D721Med (cell line): ENCODE results near the gene MEI4.

ENCODE experiments used
- DNase-seq: peaks from one replicate; pipeline ENCODE4 v3.0.0; 2011; ENCODE audit warnings: low spot score; ENCODE audit not compliant: insufficient read length
- FAIRE-seq: peaks from 2 replicates; lab custom pipeline; 2011; peaks lifted over from hg19 to GRCh38; lab: Jason Lieb, UNC
- TF ChIP-seq, protein P1 (sequence below): IDR thresholded peaks from 2 replicates; pipeline ENCODE4 v1.5.1; 2012; ENCODE audit warnings: mild to moderate bottlenecking, control low read depth; ENCODE audit not compliant: insufficient read depth; ENCODE audit errors: missing control alignments

The MEI4 gene

DNA sequence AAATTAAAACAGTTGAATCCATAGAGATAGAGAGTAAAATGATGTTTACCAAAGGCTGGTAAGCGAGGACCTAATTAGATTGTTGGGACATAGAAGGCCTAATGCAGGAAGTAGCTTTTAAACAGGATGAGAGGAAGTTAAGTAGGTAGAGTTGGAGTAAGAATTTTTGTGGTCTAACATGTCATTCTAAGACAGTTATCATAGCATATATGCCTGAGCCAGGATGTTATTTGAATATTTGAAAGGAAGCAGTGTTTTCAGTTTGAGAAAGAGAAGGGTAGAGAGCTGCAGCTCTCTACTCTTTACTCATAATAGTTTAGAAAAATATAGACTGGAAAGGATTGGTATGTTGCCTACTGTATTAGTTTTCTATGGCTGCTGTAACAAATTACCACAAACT, 121.6 kb downstream of the MEI4 start:
- no peak for FAIRE-seq
- no peak for DNase-seq
- TF ChIP-seq, protein P1, sequence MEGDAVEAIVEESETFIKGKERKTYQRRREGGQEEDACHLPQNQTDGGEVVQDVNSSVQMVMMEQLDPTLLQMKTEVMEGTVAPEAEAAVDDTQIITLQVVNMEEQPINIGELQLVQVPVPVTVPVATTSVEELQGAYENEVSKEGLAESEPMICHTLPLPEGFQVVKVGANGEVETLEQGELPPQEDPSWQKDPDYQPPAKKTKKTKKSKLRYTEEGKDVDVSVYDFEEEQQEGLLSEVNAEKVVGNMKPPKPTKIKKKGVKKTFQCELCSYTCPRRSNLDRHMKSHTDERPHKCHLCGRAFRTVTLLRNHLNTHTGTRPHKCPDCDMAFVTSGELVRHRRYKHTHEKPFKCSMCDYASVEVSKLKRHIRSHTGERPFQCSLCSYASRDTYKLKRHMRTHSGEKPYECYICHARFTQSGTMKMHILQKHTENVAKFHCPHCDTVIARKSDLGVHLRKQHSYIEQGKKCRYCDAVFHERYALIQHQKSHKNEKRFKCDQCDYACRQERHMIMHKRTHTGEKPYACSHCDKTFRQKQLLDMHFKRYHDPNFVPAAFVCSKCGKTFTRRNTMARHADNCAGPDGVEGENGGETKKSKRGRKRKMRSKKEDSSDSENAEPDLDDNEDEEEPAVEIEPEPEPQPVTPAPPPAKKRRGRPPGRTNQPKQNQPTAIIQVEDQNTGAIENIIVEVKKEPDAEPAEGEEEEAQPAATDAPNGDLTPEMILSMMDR: no peak

DNA sequence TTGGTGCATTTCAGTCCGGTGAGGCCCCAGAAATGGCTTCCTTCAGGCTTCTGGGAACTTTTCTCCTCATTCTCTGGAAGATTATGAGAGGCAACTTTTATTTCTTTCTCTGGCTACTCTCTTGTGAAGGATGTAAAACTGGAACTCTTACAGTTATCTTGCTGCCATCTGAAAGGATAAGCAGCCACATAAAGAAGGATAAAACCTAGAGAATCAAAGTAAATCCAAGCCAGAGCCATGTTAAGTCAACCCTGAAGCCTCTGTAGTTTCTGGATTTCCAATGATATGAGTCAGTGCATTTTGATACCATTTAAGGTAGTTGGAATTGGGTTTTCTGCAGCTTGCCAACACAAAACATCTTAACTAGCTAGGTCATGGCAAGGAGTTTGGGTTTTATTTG, 123.6 kb downstream of the MEI4 start:
- FAIRE-seq (no peak), DNase-seq (no peak)
- TF ChIP-seq, protein P1: no peak

DNA sequence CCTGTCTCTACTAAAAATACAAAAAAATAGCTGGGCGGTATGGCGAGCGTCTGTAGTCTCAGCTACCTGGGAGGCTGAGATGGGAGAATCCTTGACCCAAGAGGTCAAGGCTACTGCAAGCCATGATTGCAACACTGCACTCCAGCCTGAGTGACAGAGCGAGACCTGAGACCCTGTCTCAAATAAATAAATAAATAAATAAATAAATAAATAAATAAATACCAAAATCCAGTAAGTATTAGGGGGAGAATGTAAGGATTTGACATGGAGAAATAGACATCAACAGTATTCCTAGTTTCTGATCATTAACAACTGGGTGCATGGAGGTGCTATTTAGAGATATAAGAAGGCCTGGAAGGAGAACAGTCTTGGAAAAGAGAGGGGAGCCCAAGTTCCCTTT, 125.7 kb downstream of the MEI4 start:
- DNase-seq (no peak), FAIRE-seq (no peak)
- TF ChIP-seq, protein P1: no peak

DNA sequence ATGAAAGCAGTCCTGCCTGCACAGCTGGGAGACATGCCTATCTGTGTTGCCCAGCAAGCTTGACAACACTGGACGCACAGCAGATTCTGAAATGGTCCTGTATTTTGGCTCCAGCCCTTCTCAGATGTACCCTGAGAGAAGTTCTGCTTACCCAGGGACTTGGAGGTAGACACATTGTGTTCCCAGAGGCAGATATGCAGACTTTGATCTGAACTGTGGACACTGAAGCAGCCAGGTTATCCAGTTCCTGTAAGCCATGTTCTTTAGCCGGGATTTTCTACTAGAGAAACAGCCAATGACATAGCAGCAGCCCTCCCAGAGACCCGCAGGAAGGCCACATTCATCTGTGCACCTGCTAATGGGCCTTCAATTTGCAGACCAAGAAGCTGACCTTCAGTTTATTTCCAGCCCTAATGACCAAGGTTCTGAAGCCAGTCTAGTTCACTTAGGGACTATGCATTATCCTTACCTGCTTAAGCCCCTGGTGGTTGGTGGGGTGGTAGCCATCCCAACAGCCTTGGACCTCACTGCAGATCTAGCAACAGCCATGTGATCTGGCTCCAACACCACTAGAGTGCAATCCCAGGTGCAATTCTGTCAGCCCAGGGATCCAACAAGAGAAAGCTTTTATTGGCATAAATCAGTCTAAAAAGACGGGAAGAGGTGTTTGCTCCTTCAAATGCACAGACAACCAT, 134.2 kb downstream of the MEI4 start:
- DNase-seq (no peak), FAIRE-seq (no peak)
- TF ChIP-seq, protein P1: no peak

DNA sequence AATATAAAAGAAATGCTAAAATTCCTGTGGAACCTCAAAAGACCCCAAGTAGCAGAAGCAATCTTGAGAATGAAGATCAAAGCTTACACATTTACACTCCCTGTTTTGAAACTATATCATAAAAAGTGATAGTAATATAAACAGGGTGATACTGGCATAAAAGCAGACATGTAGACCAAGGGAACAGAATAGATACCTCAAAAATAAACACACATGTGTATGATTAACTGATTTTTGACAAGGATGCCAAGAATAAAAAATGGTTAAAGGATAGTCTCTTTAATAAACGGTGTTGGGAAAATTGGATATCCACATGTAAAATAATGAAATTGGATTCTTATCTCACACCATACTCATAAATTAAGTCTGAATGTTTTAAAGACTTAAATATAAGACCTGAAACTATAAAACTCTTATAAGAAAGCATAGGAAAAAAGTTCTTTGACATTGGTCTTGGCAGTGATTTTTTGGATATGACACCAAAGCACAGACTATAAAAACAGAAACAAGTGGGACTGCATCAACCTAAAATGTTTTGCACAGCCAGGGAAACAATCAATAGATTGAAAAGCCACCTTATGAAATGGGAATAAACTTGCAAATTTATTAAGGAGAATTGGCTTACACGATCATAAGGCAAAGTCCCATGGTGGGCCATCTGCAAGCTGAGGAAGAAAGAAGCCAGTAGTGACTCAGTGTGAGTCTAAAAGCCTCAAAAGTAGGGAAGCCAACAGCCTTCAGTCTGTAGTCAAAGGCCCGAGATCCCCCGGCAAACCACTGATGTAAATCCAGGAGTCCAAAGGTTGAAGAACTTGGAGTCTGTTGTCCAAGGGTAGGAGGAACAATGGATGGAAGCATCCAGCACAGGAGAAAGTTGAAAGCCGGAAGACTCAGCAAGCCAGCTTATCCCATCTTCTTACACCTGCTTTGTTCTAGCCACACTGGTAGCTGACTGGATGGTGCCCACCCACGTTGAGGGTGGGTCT, 144.3 kb downstream of the MEI4 start:
- FAIRE-seq (no peak), DNase-seq (no peak)
- TF ChIP-seq, protein P1: no peak

DNA sequence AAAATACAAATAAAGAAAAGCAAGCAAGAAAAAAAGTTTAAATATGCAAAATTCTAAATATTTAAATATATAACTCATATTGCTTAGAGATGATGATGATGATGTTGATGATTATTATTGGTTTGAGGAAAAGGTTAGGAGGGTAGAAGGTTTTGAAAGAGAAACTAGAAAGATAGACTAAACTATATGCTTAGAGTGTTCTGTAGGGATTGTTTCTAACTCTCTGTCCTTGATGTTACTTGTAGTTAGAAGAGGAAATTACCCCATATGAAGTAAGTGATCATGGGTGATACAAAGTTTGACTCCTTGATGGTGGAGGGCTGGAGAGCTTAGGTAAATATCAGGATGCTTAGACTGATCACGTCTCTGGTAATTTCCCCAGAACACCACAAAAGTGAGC, 159.5 kb downstream of the MEI4 start:
- FAIRE-seq (no peak), DNase-seq (no peak)
- TF ChIP-seq, protein P1: no peak

DNA sequence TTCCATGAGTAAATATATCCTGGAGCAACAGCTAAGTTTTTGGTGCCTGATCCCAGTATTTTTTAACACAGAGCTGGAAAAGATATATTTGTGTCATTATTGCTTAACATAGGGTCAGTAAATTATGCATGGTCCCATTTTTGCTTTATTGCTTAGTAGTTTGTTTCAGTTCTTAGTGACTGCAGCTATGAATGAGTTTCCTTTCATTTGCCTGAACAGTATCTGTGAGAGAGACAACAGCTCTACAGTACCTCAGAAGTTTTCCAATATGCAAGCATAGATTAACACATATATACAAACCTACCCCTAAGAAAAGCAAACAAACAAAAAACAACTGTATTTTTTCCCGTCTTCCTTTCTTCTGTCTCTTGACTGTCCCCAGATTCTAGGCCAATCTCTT, 160.3 kb downstream of the MEI4 start:
- TF ChIP-seq, protein P1: no peak

More for the DNA sequence above, 160.3 kb downstream of the MEI4 start:
- no peak for FAIRE-seq
- DNase-seq: no peak
